ENCODE results near the gene HECTD1.
"Not testable (repeated sequence)": the region's sequence is repeated elsewhere in the genome, so short reads cannot be mapped to it uniquely, and the experiment has no call there.

HECTD1 gene

DNA sequence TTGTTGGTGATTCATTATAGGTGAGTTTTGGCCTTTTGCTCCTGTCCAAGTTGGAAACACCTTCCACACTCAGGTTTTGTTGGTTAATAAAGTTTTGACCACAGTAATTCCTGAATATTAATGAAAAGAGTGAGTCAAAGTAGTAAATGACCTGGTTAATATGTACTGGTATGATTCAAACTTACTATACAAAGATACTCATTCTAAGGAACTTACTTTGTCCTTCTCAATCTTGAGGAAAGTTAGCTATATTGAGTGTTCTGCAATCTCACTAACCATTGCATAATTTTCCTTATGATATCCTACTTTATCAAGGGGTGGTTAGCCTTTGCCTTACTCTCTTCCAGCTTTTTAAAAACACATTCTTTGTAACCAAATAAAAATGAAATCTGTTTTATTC, 20.9 kb upstream of the HECTD1 start:
- no peak for DNase-seq (ENCODE audit: low read depth in 3 of 3, low spot score in 1 of 3)

- no peak for DNase-seq (ENCODE audit: low read depth in 3 of 3, low spot score in 1 of 3)
Measured at GRCh38 chr14:31224808-31225207, 17.2 kb upstream of the HECTD1 start.

GRCh38 chr14:31223331-31223730, 15.7 kb upstream of the HECTD1 start:
- DNase-seq (ENCODE audit: low read depth in 3 of 3, low spot score in 1 of 3) = no peak

DNA sequence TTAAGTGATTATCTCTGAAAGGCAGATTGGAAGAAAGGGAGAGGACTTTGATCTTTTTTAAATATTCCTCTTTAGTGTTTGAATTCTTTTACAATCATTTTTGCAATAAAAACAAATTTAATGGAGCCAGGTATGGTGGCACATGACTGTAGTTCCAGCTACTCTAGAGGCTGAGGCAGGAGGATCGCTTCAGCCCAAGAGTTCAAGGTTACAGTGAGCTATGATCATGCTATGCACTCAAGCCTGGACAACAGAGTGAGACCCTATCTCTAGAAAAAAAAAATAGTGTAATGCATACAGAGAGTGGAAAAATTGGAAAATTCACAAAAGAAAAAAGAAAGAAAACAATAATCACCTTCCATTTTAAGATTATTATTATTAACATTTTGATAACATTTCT, 15.2 kb upstream of the HECTD1 start:
- DNase-seq (ENCODE audit: low read depth in 3 of 3, low spot score in 1 of 3) = no peak

GRCh38 chr14:31221266-31221665, 13.7 kb upstream of the HECTD1 start:
- no peak for DNase-seq (ENCODE audit: low read depth in 3 of 3, low spot score in 1 of 3)

GRCh38 chr14:31219169-31219568, 11.6 kb upstream of the HECTD1 start:
- DNase-seq (ENCODE audit: low read depth in 3 of 3, low spot score in 1 of 3) = no peak

GRCh38 chr14:31216359-31216758, 8.8 kb upstream of the HECTD1 start:
- no peak for DNase-seq (ENCODE audit: low read depth in 3 of 3, low spot score in 1 of 3)

DNA sequence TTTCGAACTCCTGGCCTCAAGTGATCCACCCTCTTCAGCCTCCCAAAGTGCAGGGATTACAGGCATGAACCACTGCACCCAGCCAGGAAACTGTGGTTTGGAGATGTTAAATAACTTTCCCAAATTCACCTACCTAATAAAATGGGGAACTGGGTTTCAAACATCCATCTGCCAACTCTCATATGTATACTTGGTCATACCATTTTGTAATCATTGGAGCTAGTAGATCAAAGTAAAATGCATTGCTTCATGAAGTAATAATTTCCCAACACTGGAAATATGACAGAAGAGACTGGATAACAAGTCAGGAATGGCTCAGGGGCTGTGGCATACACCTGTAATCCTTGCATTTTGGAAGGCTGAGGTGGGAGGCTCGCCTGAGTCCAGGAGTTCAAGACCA, 5.3 kb upstream of the HECTD1 start:
- no peak for DNase-seq (ENCODE audit: low read depth in 3 of 3, low spot score in 1 of 3)

DNA sequence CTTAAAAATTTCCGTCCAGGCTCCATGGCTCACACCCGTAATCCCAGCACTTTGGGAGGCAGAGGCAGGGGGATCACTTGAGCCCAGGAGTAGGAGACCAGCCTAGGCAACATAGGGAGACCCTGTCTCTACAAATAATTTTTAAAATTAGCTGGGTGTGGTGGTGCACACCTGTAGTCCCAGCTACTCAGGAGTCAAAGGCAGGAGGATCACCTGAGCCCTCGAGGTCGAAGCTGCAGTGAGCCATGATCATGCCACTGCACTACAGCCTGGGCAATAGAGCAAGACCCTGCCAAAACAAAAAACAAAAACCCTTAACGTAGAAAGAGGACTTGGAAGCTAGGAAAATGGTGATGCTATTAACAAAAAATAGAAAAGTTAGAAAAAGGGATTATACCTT, 2.0 kb upstream of the HECTD1 start:
- DNase-seq (ENCODE audit: low read depth in 3 of 3, low spot score in 1 of 3) = no peak

DNA sequence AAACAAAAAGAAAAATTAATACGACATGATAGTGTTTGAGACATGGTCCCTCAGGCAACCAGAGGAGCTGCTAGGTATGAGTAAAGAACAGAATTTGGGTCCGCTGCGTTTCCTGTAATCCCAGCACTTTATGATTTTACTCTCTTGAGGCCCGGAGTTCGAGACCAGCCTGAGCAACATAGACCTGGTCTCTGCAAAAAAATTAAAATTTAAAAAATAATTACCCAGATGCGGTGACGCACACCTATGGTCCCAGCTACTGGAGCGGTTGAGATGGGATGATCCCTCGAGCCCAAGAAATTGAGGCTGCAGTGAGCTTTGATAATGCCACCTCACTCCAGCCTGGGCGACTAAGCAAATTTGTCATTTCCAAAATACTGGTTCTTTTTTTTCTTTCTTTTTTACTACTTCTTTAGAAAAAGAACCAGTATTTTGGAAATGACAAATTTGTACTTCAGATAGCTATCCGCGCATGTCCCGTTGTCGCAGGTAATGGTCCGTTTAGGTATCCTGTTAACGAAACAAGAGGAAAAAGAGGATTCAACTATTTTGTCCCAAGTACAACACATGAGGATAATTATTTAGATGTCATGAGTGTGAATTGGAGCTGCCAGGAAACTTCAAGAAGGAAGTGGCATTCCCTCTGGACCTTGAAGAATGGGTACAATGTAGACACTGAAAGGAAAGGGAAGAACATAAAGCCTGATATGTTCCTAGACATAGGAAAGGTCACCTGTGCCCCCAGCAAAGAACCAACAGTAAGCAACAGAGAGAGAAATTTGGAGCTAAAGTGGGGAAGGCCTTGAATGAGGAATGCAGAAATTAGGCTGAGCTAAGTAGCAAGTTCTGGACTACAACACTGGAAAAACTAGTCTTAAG, 1.2 kb upstream of the HECTD1 start:
- peak in 1 of 3 donors; percentile 8 for DNase-seq (ENCODE audit: low read depth in 3 of 3, low spot score in 1 of 3)

DNA sequence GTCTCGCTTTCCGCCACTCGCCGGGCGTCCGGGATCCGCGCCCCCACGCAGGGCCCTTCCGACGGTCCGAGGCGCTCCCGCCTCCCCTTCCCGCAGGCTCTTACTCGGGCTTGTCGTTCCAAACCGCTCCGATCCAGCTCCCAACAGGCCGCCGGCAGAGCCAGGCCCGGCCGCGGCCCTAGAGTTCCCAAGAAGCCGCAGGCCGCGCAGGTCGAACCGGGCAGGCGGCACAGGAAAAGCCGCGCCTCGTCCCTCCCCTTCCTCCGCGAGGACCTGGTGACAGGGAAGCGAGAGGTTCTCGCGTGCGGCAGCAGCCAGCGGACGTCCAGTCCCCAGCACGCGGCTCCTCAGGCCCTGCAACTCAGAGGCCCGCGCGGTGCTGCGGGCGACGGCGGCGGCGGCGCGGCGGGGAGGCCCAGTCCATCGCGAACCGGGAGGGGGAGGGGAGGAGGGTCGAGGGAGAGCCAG, 272 bp downstream of the HECTD1 start:
- no peak for DNase-seq (ENCODE audit: low read depth in 3 of 3, low spot score in 1 of 3)

DNA sequence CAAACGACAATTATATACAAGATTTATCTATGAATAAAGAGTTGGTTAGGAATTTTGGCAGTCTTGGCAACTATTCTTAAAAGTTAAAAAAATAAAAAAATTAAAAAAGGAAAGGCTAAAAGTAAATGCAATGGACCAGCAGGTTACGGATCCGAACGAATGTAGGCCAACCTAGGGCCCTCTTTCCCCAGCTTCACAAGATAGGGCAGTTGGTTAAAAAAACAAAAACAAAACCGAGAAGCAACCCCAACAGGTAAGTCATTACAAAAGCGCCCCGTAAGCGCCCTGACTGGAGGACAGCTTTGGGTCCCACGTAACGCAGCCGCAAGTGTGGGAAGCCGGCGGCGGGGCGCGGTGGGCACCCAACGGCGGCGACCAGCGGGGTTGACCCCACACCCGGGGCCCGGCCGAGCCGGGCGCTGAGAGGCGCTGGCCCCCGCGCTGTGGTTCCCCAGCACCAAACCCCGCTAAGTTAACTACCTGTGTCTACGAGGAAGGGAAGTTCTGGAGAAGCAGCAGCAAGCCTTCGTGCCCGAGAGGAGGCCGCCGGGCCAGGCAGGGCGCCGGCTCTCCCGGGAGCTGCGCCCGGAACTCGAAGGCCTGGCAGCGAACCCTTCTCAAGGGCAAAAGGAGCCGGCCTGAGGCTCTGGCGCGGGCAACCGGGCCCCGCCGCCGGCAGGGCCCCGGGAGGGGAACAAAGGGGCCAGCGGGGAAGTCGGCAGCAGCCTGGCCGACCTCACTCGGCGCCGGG, 882 bp downstream of the HECTD1 start:
- peak; percentile 2 to 38 (median 6) for DNase-seq (ENCODE audit: low read depth in 3 of 3, low spot score in 1 of 3)

- no peak for DNase-seq (ENCODE audit: low read depth in 3 of 3, low spot score in 1 of 3)
Measured at GRCh38 chr14:31205681-31206535, 1.7 kb downstream of the HECTD1 start.

- no peak for DNase-seq (ENCODE audit: low read depth in 3 of 3, low spot score in 1 of 3)
Measured at GRCh38 chr14:31204593-31205534, 2.7 kb downstream of the HECTD1 start.

GRCh38 chr14:31203899-31204592, 3.5 kb downstream of the HECTD1 start:
- DNase-seq (ENCODE audit: low read depth in 3 of 3, low spot score in 1 of 3) = not testable (repeated sequence)

DNA sequence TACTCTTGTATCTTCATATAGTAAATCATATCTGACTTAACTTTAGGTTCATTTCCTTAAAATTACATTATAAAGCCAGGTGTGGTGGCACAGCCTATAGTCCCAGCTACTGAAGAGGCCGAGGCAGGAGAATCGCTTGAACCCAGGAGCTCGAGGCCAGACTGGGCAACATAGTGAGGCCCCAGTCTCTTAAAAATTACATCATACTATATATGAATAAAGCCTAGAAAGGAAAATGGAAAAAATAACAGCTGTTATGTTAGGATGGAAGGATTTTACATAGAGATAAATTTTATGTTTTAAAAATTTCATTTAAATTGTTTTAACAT, 4.2 kb downstream of the HECTD1 start:
- DNase-seq (ENCODE audit: low read depth in 3 of 3, low spot score in 1 of 3) = no peak

- no peak for DNase-seq (ENCODE audit: low read depth in 3 of 3, low spot score in 1 of 3)
Measured at GRCh38 chr14:31201111-31201510, 6.5 kb downstream of the HECTD1 start.

GRCh38 chr14:31200702-31200990, 6.9 kb downstream of the HECTD1 start:
- no peak for DNase-seq (ENCODE audit: low read depth in 3 of 3, low spot score in 1 of 3)

DNA sequence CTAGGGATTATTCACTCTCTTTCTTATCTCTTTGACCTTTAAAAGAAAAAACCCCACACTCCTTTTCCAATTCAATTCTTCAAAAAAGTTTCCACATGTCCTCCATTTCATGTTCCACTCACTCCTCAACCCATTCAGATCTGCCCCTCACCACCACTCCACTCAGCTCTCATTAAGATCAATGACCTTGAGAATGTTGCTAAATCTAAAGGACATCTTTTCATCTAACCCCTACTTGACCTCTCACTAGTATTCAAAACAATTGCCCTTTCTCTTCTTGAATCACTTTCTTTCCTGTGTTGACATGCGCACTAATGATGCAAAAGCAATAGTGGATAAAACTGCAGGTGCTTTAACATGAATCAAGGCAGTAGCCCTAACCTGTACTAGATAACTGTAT, 9.9 kb downstream of the HECTD1 start:
- DNase-seq (ENCODE audit: low read depth in 3 of 3, low spot score in 1 of 3) = no peak
